Upper lobe of left lung (tissue), 4 donors: ENCODE data around the gene CCND2.

Experiments used
- CTCF ChIP-seq, 6 experiments: fragments of 450-650 bp in 4 of 6; fragments of 200-600 bp in 2 of 6; sonication (generic) in 2 of 6; IDR thresholded peaks; one replicate each; pipeline ENCODE4 v1.5.1; 2016 to 2019; ENCODE audit warnings: antibody characterized with exemption in 6 of 6
- POLR2A ChIP-seq, 4 donors: fragments of 450-650 bp; IDR thresholded peaks; one replicate each; pipeline ENCODE4 v1.5.1; 2016 to 2017; ENCODE audit warnings: antibody characterized with exemption in 4 of 4, mild to moderate bottlenecking in 2 of 4
- POLR2AphosphoS5 ChIP-seq, 2 donors: sonication (generic); formaldehyde crosslinking; IDR thresholded peaks; one replicate each; pipeline ENCODE4 v1.5.1; 2017; ENCODE audit warnings: antibody characterized with exemption in 2 of 2

GRCh38 chr12:4302881-4303280 is 29.3 kb downstream of the CCND2 start:
- TF ChIP-seq POLR2A (IDR thresholded peaks at IDR 0.05) (no peak), CTCF (IDR thresholded peaks at IDR 0.05) (no peak), POLR2AphosphoS5 (IDR thresholded peaks at IDR 0.05) (no peak)
